ENCODE measurements around the gene MT1B. TPM values are rescaled to one million over a fixed set of nuclear protein-coding genes. Genes with fewer than 3 reads are reported as not detected.

MT1B gene
- total RNA-seq, 2 experiments from 2014 or later: not detected

GRCh38 chr16:56632848-56633365 lies 18.8 kb upstream of the MT1B start:
- Histone ChIP-seq H3K27ac (ENCODE audit: low read depth, low read length, poor library complexity, severe bottlenecking) (no peak overlapping the region), H2AFZ (ENCODE audit: low read length) (no peak overlapping the region), H3K9me3 (ENCODE audit: low read length) (no peaks in the 10 kb centered on the region), H3K79me2 (ENCODE audit: insufficient read depth, low read depth, low read length) (no peaks in the 10 kb centered on the region), H3K9me2 (ENCODE audit: insufficient read depth, low read length) (no peaks in the 10 kb centered on the region), H3K4me2 (ENCODE audit: low read length) (no peak overlapping the region), H3K4me1 (ENCODE audit: insufficient read depth, low read length, poor library complexity, severe bottlenecking) (peaks cover 9% of the 10 kb centered on the region), H3K4me3 (ENCODE audit: low read depth, low read length, poor library complexity, severe bottlenecking) (no peak overlapping the region), H3K36me3 (ENCODE audit: insufficient read depth, low read length) (no peaks in the 10 kb centered on the region), H4K20me1 (ENCODE audit: insufficient read depth, low read length) (no peaks in the 10 kb centered on the region)
- BruUV-seq (replicated peaks): no TSS peak
- no peak for TF ChIP-seq CTCF (conservative IDR thresholded peaks at IDR 0.05; ENCODE audit: low read length)
- TF ChIP-seq EZH2phosphoT487 (IDR thresholded peaks at IDR 0.05; ENCODE audit: borderline replicate concordance, low read depth, low read length): no peak
- CTCF ChIA-PET (ENCODE audit: unreplicated experiment): interaction anchor here (0.6 kb wide), 1 partner anchor 743 kb away, joined by 3 read pairs; no protein-coding TSS in a partner anchor
- no peak for DNase-seq (ENCODE audit: low spot score)
- intact Hi-C loops (cut with micrococcal nuclease; ENCODE audit: unreplicated experiment): no loop called here
- POLR2A ChIA-PET: no interaction called here

GRCh38 chr16:56633535-56633934 lies 18.2 kb upstream of the MT1B start:
- POLR2A ChIA-PET: no interaction called here
- no TSS peak for BruUV-seq (replicated peaks)
- no peak for TF ChIP-seq EZH2phosphoT487 (IDR thresholded peaks at IDR 0.05; ENCODE audit: borderline replicate concordance, low read depth, low read length)
- TF ChIP-seq CTCF (conservative IDR thresholded peaks at IDR 0.05; ENCODE audit: low read length): no peak
- no peak overlapping the region for H2AFZ ChIP-seq (ENCODE audit: low read length)
- H3K9me3 ChIP-seq (ENCODE audit: low read length): no peaks in the 10 kb centered on the region
- no peaks in the 10 kb centered on the region for H4K20me1 ChIP-seq (ENCODE audit: insufficient read depth, low read length)
- H3K4me3 ChIP-seq (ENCODE audit: low read depth, low read length, poor library complexity, severe bottlenecking): no peak overlapping the region
- DNase-seq (ENCODE audit: low spot score): no peak
- CTCF ChIA-PET (ENCODE audit: unreplicated experiment): interaction anchor here (0.6 kb wide), 1 partner anchor 744 kb away, joined by 3 read pairs; no protein-coding TSS in a partner anchor
- no peak overlapping the region for H3K4me2 ChIP-seq (ENCODE audit: low read length)
- H3K79me2 ChIP-seq (ENCODE audit: insufficient read depth, low read depth, low read length): no peaks in the 10 kb centered on the region
- H3K4me1 ChIP-seq (ENCODE audit: insufficient read depth, low read length, poor library complexity, severe bottlenecking): peaks cover 9% of the 10 kb centered on the region
- no peaks in the 10 kb centered on the region for H3K36me3 ChIP-seq (ENCODE audit: insufficient read depth, low read length)
- no peak overlapping the region for H3K27ac ChIP-seq (ENCODE audit: low read depth, low read length, poor library complexity, severe bottlenecking)
- no peaks in the 10 kb centered on the region for H3K9me2 ChIP-seq (ENCODE audit: insufficient read depth, low read length)
- intact Hi-C loops (cut with micrococcal nuclease; ENCODE audit: unreplicated experiment): no loop called here

- Histone ChIP-seq H3K27ac (ENCODE audit: low read depth, low read length, poor library complexity, severe bottlenecking) (no peak overlapping the region), H3K4me2 (ENCODE audit: low read length) (no peak overlapping the region), H3K79me2 (ENCODE audit: insufficient read depth, low read depth, low read length) (no peaks in the 10 kb centered on the region), H3K4me1 (ENCODE audit: insufficient read depth, low read length, poor library complexity, severe bottlenecking) (peaks cover 7% of the 10 kb centered on the region), H3K9me3 (ENCODE audit: low read length) (no peaks in the 10 kb centered on the region), H3K36me3 (ENCODE audit: insufficient read depth, low read length) (no peaks in the 10 kb centered on the region), H4K20me1 (ENCODE audit: insufficient read depth, low read length) (no peaks in the 10 kb centered on the region), H3K9me2 (ENCODE audit: insufficient read depth, low read length) (no peaks in the 10 kb centered on the region), H3K4me3 (ENCODE audit: low read depth, low read length, poor library complexity, severe bottlenecking) (no peak overlapping the region), H2AFZ (ENCODE audit: low read length) (no peak overlapping the region)
- no peak for DNase-seq (ENCODE audit: low spot score)
- no TSS peak for BruUV-seq (replicated peaks)
- TF ChIP-seq EZH2phosphoT487 (IDR thresholded peaks at IDR 0.05; ENCODE audit: borderline replicate concordance, low read depth, low read length) (no peak), CTCF (conservative IDR thresholded peaks at IDR 0.05; ENCODE audit: low read length) (no peak)
- intact Hi-C loops (cut with micrococcal nuclease; ENCODE audit: unreplicated experiment): no loop called here
- ChIA-PET CTCF (ENCODE audit: unreplicated experiment) (no interaction called here), POLR2A (no interaction called here)
Observed at GRCh38 chr16:56634715-56635440, 16.8 kb upstream of the MT1B start.

Measured in OCI-LY7 (cell line).